ENCODE data around the gene COL1A1. TPM values are rescaled to one million over a fixed set of nuclear protein-coding genes. Genes with fewer than 3 reads are reported as not detected.
A peak's percentile ranks its signal among the peaks of the same experiment; 100 is the strongest.

The COL1A1 gene
- polyA plus RNA-seq, 1 experiment: 1,356 TPM

- peak overlapping the region; percentile 57 for H3K27ac ChIP-seq (ENCODE audit: low read depth, low read length)
- POLR2A ChIA-PET: interaction anchor here (0.8 to 3.6 kb wide), 7 partner anchors 10 to 94 kb away, joined by 3 to 52 read pairs (median 18); partner anchors contain the start of genes COL1A1 and TMEM92
- H3K4me3 ChIP-seq (ENCODE audit: low read depth, low read length): no peak overlapping the region
- no peak for TF ChIP-seq CTCF (IDR thresholded peaks at IDR 0.05; ENCODE audit: low read depth, low read length)
- no peaks in the 10 kb centered on the region for H3K27me3 ChIP-seq (ENCODE audit: control insufficient read depth, insufficient read depth, low read length)
- CTCF ChIA-PET: interaction anchor here (0.6 kb wide), 1 partner anchor 12 kb away, joined by 5 read pairs; no protein-coding TSS in a partner anchor
- no peak for DNase-seq (ENCODE audit: low read depth, low spot score)
- no peaks in the 10 kb centered on the region for H3K9me3 ChIP-seq (ENCODE audit: control insufficient read depth, insufficient read depth, low read length)
Observed at GRCh38 chr17:50180111-50180510, 21.3 kb downstream of the COL1A1 start.

- ChIA-PET POLR2A (interaction anchor here (0.6 to 6.8 kb wide), 21 partner anchors 9 to 123 kb away, joined by 3 to 97 read pairs (median 8); partner anchors contain the start of genes COL1A1, SGCA and TMEM92), CTCF (interaction anchor here (0.6 to 2.6 kb wide), 11 partner anchors 9 to 120 kb away, joined by 3 to 8 read pairs (median 3); no protein-coding TSS in a partner anchor)
- Histone ChIP-seq H3K4me3 (ENCODE audit: low read depth, low read length) (0 out of 2 replicates have a peak overlapping the region, but pooled peaks have one; percentile 4), H3K27ac (ENCODE audit: low read depth, low read length) (peak overlapping the region; percentile 98), H3K27me3 (ENCODE audit: control insufficient read depth, insufficient read depth, low read length) (no peaks in the 10 kb centered on the region), H3K9me3 (ENCODE audit: control insufficient read depth, insufficient read depth, low read length) (no peaks in the 10 kb centered on the region)
- TF ChIP-seq CTCF (IDR thresholded peaks at IDR 0.05; ENCODE audit: low read depth, low read length): peak; percentile 59
- peak; percentile 92 for DNase-seq (ENCODE audit: low read depth, low spot score)
Observed at GRCh38 chr17:50177983-50178834, 23.2 kb downstream of the COL1A1 start.

GRCh38 chr17:50177476-50177875 is 24.0 kb downstream of the COL1A1 start:
- POLR2A ChIA-PET: interaction anchor here (0.9 to 6.8 kb wide), 17 partner anchors 8 to 114 kb away, joined by 3 to 97 read pairs (median 8); partner anchors contain the start of genes COL1A1, SGCA and TMEM92
- no peaks in the 10 kb centered on the region for H3K27me3 ChIP-seq (ENCODE audit: control insufficient read depth, insufficient read depth, low read length)
- no peak for TF ChIP-seq CTCF (IDR thresholded peaks at IDR 0.05; ENCODE audit: low read depth, low read length)
- H3K4me3 ChIP-seq (ENCODE audit: low read depth, low read length): no peak overlapping the region
- H3K9me3 ChIP-seq (ENCODE audit: control insufficient read depth, insufficient read depth, low read length): no peaks in the 10 kb centered on the region
- peak overlapping the region; percentile 98 for H3K27ac ChIP-seq (ENCODE audit: low read depth, low read length)
- no peak for DNase-seq (ENCODE audit: low read depth, low spot score)
- CTCF ChIA-PET: interaction anchor here (0.9 to 2.6 kb wide), 5 partner anchors 8 to 92 kb away, joined by 3 to 8 read pairs (median 4); no protein-coding TSS in a partner anchor

GRCh38 chr17:50176559-50177357 is 24.7 kb downstream of the COL1A1 start:
- Histone ChIP-seq H3K4me3 (ENCODE audit: low read depth, low read length) (no peak overlapping the region), H3K9me3 (ENCODE audit: control insufficient read depth, insufficient read depth, low read length) (no peaks in the 10 kb centered on the region; the same call in 1 of the 2 replicates), H3K27ac (ENCODE audit: low read depth, low read length) (peak overlapping the region; percentile 98), H3K27me3 (ENCODE audit: control insufficient read depth, insufficient read depth, low read length) (no peaks in the 10 kb centered on the region)
- DNase-seq (ENCODE audit: low read depth, low spot score): no peak
- TF ChIP-seq CTCF (IDR thresholded peaks at IDR 0.05; ENCODE audit: low read depth, low read length): peak; percentile 29; the same call in 1 of the 2 replicates
- ChIA-PET CTCF (interaction anchor here (0.7 to 2.6 kb wide), 8 partner anchors 7 to 156 kb away, joined by 3 to 11 read pairs (median 6); no protein-coding TSS in a partner anchor), POLR2A (interaction anchor here (0.7 to 6.8 kb wide), 12 partner anchors 10 to 115 kb away, joined by 3 to 97 read pairs (median 18); partner anchors contain the start of genes COL1A1 and TMEM92)

Measured in AG04450 (cell line).